Renal cortex interstitium (tissue), 11 donors: Measurements from ENCODE around the gene CCDC82. TPM values are rescaled to one million over a fixed set of nuclear protein-coding genes. Genes with fewer than 3 reads are reported as not detected.
A peak's percentile ranks its signal among the peaks of the same experiment; 100 is the strongest.

ENCODE experiments used
- DNase-seq, 11 donors: peaks; one replicate each; pipeline ENCODE4 v3.0.0-alpha.2; 2013; ENCODE audit warnings: low read depth in 9 of 11, low spot score in 4 of 11; ENCODE audit errors: extremely low read depth in 1 of 11
- polyA plus RNA-seq, 3 donors: library from polyadenylated mRNA; unstranded; fragments of 120-200 nt; gene quantifications; one replicate each; pipeline ENCODE4 v1.2.1, GENCODE V29; 2013; ENCODE audit not compliant: insufficient read length in 3 of 3

CCDC82 gene
- polyA plus RNA-seq, 3 donors, result 45.3 to 58.4 (median 54.3) TPM

DNA sequence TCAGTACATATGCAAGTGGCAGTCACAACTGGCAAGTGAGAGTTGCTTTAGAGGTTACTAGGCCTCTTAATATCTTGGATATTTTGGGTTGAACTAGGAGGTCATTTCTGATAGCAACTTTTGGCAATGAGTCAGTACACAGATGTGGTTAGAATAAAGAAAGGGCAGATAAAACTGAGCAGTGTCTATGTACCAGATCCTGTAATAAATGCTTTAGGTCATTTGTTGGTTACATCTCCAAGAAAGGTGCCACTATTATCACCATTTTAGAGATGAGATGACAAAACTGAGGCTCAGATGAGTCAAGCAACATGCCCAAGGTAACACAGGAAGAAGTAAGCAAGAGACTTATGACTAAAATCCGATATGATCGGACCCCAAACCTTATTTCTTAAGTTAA is 71.7 kb downstream of the CCDC82 start:
- no peak for DNase-seq

DNA sequence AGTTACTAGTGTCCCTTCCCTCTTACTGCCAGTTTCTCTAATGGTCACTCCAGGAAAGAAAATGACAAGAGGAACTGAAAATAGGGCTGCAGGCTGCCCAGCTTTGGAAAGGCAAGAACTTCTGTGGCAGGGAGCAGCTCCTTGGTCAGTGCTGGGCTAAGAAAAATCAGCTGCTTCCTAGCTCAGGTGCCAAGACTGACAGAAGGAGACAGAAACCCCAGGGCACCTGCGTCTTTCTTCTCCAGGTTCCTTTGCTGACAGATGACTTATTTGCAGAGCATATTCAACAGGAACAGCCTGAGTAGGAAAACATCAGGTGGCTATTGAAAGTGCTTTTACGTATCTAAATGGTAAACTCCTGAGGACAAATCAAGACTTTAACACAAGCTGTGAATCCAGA is 72.1 kb downstream of the CCDC82 start:
- DNase-seq, result no peak

DNA sequence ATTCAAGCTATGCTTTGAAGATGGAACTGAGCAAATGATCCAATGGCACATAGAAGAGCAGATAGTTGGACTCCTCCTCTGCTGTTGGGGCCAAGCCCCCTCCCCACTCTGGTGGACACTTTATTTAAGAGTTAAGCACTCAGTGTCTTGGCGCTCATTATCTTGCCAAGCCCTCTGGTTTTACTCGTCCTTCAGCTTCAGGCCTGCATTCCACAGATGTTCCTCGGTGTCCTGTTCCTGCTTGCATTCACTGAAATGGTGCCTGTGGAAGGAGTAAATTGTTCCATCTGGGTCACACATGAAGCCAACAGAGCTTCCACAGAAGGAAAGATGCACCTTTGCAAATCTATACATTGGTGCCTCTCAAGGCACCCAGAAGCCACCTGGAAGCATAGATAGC is 72.8 kb downstream of the CCDC82 start:
- no peak for DNase-seq

GRCh38 chr11:96315476-96315875 is 74.2 kb downstream of the CCDC82 start:
- DNase-seq, result no peak

DNA sequence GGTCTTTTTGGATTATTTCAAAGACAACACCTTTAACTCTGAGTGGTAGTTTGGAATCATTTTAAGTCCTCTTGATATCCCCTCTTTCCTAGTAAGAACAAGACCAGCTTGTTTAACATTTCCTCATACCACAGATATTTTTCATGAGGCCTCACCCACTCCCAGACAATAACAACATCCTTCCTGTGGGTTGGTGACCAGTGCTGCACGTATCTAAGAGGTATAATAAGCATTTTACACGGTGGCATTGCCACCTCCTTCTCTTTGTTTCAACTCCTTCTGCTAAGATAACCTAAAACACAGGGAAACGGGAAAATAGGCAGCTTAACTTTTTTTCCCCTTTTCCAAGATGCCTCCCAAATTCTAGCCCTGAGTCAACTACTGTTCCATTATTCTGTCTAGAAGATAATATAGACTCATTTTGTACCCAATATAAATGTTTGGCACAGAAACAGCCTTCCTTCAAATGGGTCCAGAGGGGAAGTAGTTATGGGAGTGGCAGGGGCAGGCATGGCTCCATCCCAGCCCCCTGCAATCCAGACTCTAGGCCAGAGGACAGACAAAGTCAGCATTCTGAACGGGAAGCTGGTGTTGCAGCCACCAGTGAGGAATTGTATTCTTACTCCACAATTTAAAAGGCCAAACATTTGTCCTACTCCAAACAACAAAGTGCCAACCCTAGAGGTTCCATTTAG is 75.2 kb downstream of the CCDC82 start:
- no peak for DNase-seq

- DNase-seq, result no peak
These were observed 76.5 kb downstream of the CCDC82 start for GRCh38 chr11:96313163-96313562.

GRCh38 chr11:96311120-96311568 is 78.6 kb downstream of the CCDC82 start:
- peak in 1 of 11 donors; percentile 51 for DNase-seq

- no peak for DNase-seq
These were observed 79.5 kb downstream of the CCDC82 start for GRCh38 chr11:96310236-96310635.

GRCh38 chr11:96309643-96310017 is 80.1 kb downstream of the CCDC82 start:
- DNase-seq, result no peak

- DNase-seq, result no peak
These were observed 80.6 kb downstream of the CCDC82 start for GRCh38 chr11:96309016-96309642.

DNA sequence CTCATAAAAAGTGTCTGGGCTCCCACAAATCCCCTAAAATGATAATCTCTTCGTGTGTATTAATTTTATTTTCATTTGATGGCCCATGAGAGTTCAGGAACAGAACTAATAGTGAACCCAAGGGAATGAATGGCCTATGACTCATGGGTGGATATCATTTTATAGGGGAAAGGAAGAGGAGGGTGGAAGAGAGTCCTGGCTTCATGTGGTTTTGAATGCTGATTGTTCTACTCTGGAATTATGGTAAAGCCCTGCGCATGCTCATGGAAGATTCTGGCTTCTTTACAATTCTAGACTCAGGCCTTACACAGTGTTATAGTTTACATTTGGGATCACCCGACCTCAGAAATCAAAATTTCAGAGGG is 82.0 kb downstream of the CCDC82 start:
- no peak for DNase-seq

GRCh38 chr11:96306933-96307775 is 82.6 kb downstream of the CCDC82 start:
- DNase-seq, result peak; percentile 95 to 100 (median 98)

GRCh38 chr11:96306600-96306932 is 83.1 kb downstream of the CCDC82 start:
- no peak for DNase-seq

GRCh38 chr11:96306071-96306470 is 83.6 kb downstream of the CCDC82 start:
- no peak for DNase-seq

- DNase-seq, result no peak
These were observed 85.7 kb downstream of the CCDC82 start for GRCh38 chr11:96303980-96304379.

DNA sequence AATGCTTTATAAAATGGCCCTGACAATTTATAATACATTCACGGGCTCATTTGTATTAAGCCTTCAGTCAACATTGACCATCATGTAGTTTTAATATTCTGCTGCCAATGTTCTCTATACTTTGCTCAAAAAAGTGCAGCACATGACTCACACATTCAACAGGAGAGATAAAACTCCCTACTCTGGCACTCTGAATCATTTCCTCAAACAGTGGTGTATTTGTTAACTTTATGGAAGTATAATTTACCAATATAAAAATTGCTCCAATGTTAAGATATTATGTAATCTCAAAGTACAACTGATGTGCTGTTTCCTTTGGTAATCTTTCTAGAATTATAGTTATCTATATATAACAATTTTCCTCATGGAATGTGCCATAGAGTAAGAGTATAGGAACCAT is 86.6 kb downstream of the CCDC82 start:
- DNase-seq, result no peak
